Measurements from ENCODE around the gene CBLN3. TPM values are rescaled to one million over a fixed set of nuclear protein-coding genes. Genes with fewer than 3 reads are reported as not detected.

The CBLN3 gene
- total and polyA plus RNA-seq, 12 donors, result 0.24 to 2.5 (median 0.92) TPM

DNA sequence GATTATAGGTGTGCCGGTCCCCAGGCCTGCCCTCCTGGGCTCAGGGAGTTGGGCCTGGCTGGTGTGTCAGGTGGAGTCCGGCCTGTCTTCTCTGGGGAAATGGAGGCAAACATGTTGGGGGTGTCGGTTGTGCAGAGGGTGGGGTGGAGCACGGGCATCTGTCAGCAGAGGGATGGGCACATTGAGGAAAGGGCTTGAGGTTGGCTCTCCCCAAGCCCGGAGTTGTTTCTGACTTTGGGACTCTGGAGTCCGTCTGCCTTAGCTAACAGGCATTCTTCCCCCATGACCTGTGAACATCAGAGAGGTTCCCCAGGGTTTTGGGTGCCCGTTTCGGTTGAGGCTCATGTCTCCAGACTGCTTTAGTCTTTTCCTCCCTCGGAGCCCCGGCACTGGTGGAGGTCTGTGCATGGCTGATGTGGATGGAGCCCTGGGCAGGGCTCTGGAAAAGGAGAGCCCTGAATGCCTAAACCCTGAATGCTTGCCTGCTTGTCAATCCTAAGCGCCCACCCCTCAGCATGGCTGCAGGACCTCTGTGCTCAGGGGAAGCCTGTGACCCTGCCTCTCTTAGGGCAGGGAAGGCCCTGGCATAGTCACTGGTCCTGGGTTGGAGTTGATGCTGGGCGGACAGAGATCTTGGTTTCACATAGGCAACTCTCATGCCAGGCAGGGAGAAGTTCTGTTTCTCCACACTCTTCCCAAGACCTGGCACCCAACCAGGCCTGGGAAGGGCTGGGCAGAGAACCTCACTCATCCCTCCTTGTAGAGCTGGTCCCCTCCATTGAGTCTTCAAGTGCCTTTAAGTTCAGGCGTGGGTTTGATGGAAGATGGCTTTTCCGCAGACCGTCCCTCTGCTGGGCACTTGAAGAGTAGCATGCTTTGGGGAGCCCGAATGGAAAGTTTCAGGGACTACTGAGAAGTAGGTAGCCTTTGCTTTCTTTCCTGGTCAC, 17.8 kb downstream of the CBLN3 start:
- whole genome bisulfite sequencing, 2 donors, result 72 to 73% methylated on average over 16 of the region's 16 CpGs
- peaks cover 0 to 86% (median 24%) of the 10 kb centered on the region in 9 donors for H3K36me3 ChIP-seq
- intact Hi-C loops (cut with DNase I), result loop anchor here in 4 of 10 donors (5.0 to 10.0 kb wide), 4 partner anchors 39 to 79 kb away; partner anchors contain the start of gene NFATC4 (in 2 of the 4)
- H3K4me1 ChIP-seq, result peaks cover 0 to 9% (median 0%) of the 10 kb centered on the region in 9 donors
- H3K4me3 ChIP-seq, result no peak overlapping the region
- DNase-seq (no peak), ATAC-seq (peak in 4 of 8 donors; percentile 23 to 45 (median 34))
- no peaks in the 10 kb centered on the region for H3K27me3 ChIP-seq
- H3K27ac ChIP-seq, result no peak overlapping the region
- TF ChIP-seq CTCF (IDR thresholded peaks at IDR 0.05), result peak; percentile 19 to 74 (median 63)
- H3K9me3 ChIP-seq, result no peaks in the 10 kb centered on the region

GRCh38 chr14:24409956-24410355, 19.5 kb downstream of the CBLN3 start:
- no peak for DNase-seq
- H3K27me3 ChIP-seq, result no peaks in the 10 kb centered on the region
- intact Hi-C loops (cut with DNase I), result loop anchor here in 4 of 10 donors (5.0 to 10.0 kb wide), 4 partner anchors 38 to 78 kb away; partner anchors contain the start of gene NFATC4 (in 2 of the 4)
- no peak overlapping the region for H3K27ac ChIP-seq
- no peak overlapping the region for H3K4me3 ChIP-seq
- no peaks in the 10 kb centered on the region for H3K9me3 ChIP-seq
- WGBS, 2 donors, result 92 to 95% methylated on average over 10 of the region's 10 CpGs
- no peak for ATAC-seq
- no peak for TF ChIP-seq CTCF (IDR thresholded peaks at IDR 0.05)
- peaks cover 0 to 83% (median 24%) of the 10 kb centered on the region in 9 donors for H3K36me3 ChIP-seq
- H3K4me1 ChIP-seq, result peaks cover 0 to 12% (median 0%) of the 10 kb centered on the region in 9 donors

DNA sequence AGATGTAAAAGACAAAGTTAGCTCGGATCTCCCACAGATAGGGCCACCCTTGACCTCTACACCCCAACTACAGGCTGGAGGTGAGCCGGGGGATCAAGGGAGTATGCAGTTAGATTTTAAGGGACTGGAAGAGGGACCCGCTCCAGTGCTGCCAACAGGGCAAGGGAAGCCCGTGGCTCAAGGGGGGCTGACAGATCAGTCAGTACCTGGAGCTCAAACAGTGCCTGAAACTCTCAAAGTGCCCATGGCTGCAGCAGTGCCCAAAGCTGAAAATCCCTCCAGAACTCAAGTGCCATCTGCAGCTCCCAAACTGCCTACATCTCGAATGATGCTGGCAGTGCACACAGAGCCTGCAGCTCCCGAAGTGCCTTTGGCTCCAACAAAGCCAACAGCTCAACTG, 20.3 kb downstream of the CBLN3 start:
- Histone ChIP-seq H3K27ac (no peak overlapping the region), H3K4me3 (no peak overlapping the region), H3K36me3 (peaks cover 0 to 80% (median 18%) of the 10 kb centered on the region in 9 donors), H3K9me3 (no peaks in the 10 kb centered on the region), H3K4me1 (peaks cover 0 to 17% (median 5%) of the 10 kb centered on the region in 9 donors), H3K27me3 (no peaks in the 10 kb centered on the region)
- intact Hi-C loops (cut with DNase I), result no loop called here
- DNase-seq, result no peak
- TF ChIP-seq CTCF (IDR thresholded peaks at IDR 0.05), result no peak
- no peak for ATAC-seq
- 83 to 92% methylated on average over 6 of the region's 6 CpGs for WGBS, 2 donors

DNA sequence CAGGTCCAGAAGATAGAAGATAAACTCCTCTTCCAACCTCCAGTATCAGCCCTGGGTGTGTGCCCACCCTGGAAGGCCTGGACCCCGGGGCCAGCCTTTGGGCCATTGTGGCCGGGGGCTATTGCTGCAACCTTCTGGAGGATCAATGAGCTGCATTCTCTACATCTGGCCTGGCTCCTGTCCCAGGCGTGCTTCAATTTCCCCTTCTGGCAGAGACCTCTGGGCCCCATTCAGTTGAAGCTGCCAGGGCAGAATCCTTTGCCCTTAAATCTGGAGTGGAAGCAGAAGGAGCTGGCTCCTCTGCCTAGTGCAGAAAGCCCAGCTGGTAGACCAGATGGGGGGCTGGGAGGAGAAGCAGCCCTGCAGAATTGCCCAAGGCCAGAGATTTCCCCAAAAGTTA, 20.7 kb downstream of the CBLN3 start:
- intact Hi-C loops (cut with DNase I), result no loop called here
- no peak overlapping the region for H3K4me3 ChIP-seq
- no peaks in the 10 kb centered on the region for H3K9me3 ChIP-seq
- H3K27me3 ChIP-seq, result no peaks in the 10 kb centered on the region
- H3K36me3 ChIP-seq, result peaks cover 0 to 77% (median 18%) of the 10 kb centered on the region in 9 donors
- peaks cover 3 to 22% (median 9%) of the 10 kb centered on the region in 9 donors for H3K4me1 ChIP-seq
- DNase-seq, result no peak
- WGBS, 2 donors, result 68 to 70% methylated on average over 3 of the region's 3 CpGs
- no peak for ATAC-seq
- TF ChIP-seq CTCF (IDR thresholded peaks at IDR 0.05), result no peak
- no peak overlapping the region for H3K27ac ChIP-seq

All from heart right ventricle (tissue), 16 donors.